ENCODE measurements around the gene RPS8. TPM values are rescaled to one million over a fixed set of nuclear protein-coding genes. Genes with fewer than 3 reads are reported as not detected.

Gene RPS8
- total RNA-seq, 1 experiment from 2014 or later = 1,104 TPM

DNA sequence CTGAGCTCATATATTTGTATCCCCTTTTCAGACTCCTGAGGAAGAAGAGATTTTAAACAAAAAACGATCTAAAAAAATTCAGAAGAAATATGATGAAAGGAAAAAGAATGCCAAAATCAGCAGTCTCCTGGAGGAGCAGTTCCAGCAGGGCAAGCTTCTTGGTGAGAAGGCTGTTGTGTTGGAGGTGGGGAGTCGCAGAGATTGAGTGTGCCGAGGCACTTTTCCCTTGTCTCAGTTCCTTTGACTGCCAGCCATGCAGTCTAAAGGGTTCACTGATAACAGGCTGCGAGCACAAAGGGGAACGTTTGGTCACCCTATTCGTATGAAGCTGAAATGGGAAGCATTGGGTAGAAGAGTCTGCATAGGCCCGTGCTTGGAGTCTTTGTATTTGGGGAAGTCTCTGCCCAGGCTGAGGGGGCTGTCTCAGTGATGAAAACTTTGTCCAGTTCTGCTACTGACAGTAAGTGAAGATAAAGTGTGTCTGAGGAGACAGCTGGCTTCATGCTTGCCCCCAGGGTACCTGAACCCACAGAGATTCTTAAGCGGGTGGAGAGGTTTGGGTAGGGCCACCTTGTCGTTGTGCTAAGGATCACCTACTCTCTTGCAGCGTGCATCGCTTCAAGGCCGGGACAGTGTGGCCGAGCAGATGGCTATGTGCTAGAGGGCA is 2.8 kb downstream of the RPS8 start:
- no peak for DNase-seq
- BruUV-seq (replicated peaks) = no TSS peak
- intact Hi-C loops (cut with micrococcal nuclease; ENCODE audit: unreplicated experiment) = no loop called here
- peak overlapping the region; percentile 76 for H3K27ac Mint-ChIP-seq (ENCODE audit: unreplicated experiment)
- peaks cover 19% of the 10 kb centered on the region for H3K4me1 Mint-ChIP-seq (ENCODE audit: low read depth, unreplicated experiment)
- CTCF ChIA-PET = no interaction called here
- no peaks in the 10 kb centered on the region for H3K9me3 Mint-ChIP-seq (ENCODE audit: low read depth, unreplicated experiment)
- H3K4me3 Mint-ChIP-seq (ENCODE audit: low read depth, unreplicated experiment) = peak overlapping the region; percentile 97
- TF ChIP-seq CTCF (IDR thresholded peaks at IDR 0.05; ENCODE audit: unreplicated experiment) = no peak
- no peaks in the 10 kb centered on the region for H3K27me3 Mint-ChIP-seq (ENCODE audit: unreplicated experiment)
- H3K36me3 Mint-ChIP-seq (ENCODE audit: insufficient read depth, unreplicated experiment) = peaks cover 82% of the 10 kb centered on the region

DNA sequence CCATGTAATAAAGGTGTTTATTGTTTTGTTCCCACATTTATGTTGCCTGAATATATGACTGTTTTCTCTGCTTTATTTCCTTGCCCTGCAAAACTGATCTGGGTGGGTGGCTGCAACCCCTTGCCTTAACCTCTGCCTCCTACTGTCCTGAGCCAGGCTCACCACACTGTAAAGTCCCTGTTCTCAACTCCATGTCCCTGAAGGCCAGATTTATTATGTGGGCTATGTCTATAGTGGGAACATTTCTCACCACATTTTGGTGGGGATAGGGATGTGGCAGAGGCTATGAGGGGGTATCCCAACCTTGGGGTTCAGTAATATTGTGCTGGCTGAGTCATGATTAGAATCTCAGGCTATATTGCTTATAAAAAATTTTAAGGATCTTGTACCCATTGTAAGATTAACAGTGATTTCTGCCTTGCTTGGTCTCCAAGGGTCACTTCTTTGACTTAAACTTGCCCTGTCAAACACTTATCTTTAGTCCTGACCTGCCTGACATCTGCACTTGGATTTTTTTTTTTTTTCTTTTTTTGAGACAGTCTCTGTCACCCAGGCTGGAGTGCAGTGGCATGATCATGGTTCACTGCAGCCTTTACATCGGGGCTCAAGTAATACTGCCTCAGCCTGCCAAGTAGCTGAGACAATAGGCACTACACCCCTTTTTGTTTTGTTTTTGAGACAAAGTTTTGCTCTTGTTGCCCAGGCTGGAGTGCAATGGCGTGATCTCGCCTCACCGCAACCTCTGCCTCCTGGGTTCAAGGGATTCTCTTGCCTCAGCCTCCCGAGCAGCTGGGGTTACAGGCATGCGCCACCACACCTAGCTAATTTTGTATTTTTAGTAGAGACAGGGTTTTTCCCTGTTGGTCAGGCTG is 3.6 kb downstream of the RPS8 start:
- TF ChIP-seq CTCF (IDR thresholded peaks at IDR 0.05; ENCODE audit: unreplicated experiment) = no peak
- H3K27ac Mint-ChIP-seq (ENCODE audit: unreplicated experiment) = no peak overlapping the region
- CTCF ChIA-PET = no interaction called here
- H3K9me3 Mint-ChIP-seq (ENCODE audit: low read depth, unreplicated experiment) = no peaks in the 10 kb centered on the region
- intact Hi-C loops (cut with micrococcal nuclease; ENCODE audit: unreplicated experiment) = no loop called here
- H3K4me1 Mint-ChIP-seq (ENCODE audit: low read depth, unreplicated experiment) = peaks cover 19% of the 10 kb centered on the region
- DNase-seq = no peak
- no TSS peak for BruUV-seq (replicated peaks)
- H3K36me3 Mint-ChIP-seq (ENCODE audit: insufficient read depth, unreplicated experiment) = peaks cover 89% of the 10 kb centered on the region
- no peaks in the 10 kb centered on the region for H3K27me3 Mint-ChIP-seq (ENCODE audit: unreplicated experiment)
- H3K4me3 Mint-ChIP-seq (ENCODE audit: low read depth, unreplicated experiment) = no peak overlapping the region

DNA sequence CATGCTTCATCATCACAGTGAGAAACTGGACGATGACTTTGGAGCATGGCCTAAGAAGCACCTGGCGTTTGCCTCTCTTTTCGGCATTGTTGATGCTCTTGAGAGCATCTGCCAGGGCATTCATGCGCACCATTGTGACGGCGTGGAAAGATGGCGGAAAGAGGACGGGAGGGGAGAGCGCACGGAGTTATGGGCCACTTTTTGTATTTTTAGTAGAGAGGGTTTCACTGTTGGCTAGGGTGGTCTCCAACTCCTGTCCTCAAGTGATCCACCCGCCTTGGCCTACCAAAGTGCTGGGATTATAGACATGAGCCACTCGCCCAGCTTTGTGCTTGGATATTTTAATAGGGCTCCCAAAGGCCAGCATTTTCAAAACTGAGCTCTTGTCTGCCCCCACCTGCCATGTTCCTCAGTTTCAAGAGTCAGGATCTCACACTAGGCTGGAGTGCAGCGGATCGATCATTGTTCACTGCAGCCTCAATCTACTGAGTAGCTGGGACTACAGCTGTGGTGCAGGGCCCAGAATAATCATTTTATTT is 5.3 kb downstream of the RPS8 start:
- Mint-ChIP-seq H3K9me3 (ENCODE audit: low read depth, unreplicated experiment) (no peaks in the 10 kb centered on the region), H3K4me3 (ENCODE audit: low read depth, unreplicated experiment) (no peak overlapping the region), H3K27me3 (ENCODE audit: unreplicated experiment) (no peaks in the 10 kb centered on the region), H3K27ac (ENCODE audit: unreplicated experiment) (peak overlapping the region; percentile 71), H3K36me3 (ENCODE audit: insufficient read depth, unreplicated experiment) (peaks cover 80% of the 10 kb centered on the region), H3K4me1 (ENCODE audit: low read depth, unreplicated experiment) (peaks cover 19% of the 10 kb centered on the region)
- DNase-seq = no peak
- BruUV-seq (replicated peaks) = no TSS peak
- intact Hi-C loops (cut with micrococcal nuclease; ENCODE audit: unreplicated experiment) = no loop called here
- no peak for TF ChIP-seq CTCF (IDR thresholded peaks at IDR 0.05; ENCODE audit: unreplicated experiment)
- CTCF ChIA-PET = interaction anchor here (0.6 to 0.9 kb wide), 3 partner anchors 16 to 238 kb away, joined by 3 read pairs; no protein-coding TSS in a partner anchor

GRCh38 chr1:44783697-44784093 is 8.4 kb downstream of the RPS8 start:
- Mint-ChIP-seq H3K4me3 (ENCODE audit: low read depth, unreplicated experiment) (peak overlapping the region; percentile 27), H3K27me3 (ENCODE audit: unreplicated experiment) (no peaks in the 10 kb centered on the region), H3K36me3 (ENCODE audit: insufficient read depth, unreplicated experiment) (peaks cover 49% of the 10 kb centered on the region), H3K9me3 (ENCODE audit: low read depth, unreplicated experiment) (no peaks in the 10 kb centered on the region), H3K4me1 (ENCODE audit: low read depth, unreplicated experiment) (peaks cover 3% of the 10 kb centered on the region), H3K27ac (ENCODE audit: unreplicated experiment) (no peak overlapping the region)
- BruUV-seq (replicated peaks) = no TSS peak
- no peak for DNase-seq
- TF ChIP-seq CTCF (IDR thresholded peaks at IDR 0.05; ENCODE audit: unreplicated experiment) = no peak
- CTCF ChIA-PET = interaction anchor here (0.5 to 0.8 kb wide), 3 partner anchors 17 to 70 kb away, joined by 3 to 6 read pairs (median 3); no protein-coding TSS in a partner anchor
- intact Hi-C loops (cut with micrococcal nuclease; ENCODE audit: unreplicated experiment) = no loop called here
